ENCODE measurements around the gene SYNJ2. TPM values are rescaled to one million over a fixed set of nuclear protein-coding genes. Genes with fewer than 3 reads are reported as not detected.

Gene SYNJ2
- total RNA-seq, 1 experiment from 2014 or later = 24.5 TPM

DNA sequence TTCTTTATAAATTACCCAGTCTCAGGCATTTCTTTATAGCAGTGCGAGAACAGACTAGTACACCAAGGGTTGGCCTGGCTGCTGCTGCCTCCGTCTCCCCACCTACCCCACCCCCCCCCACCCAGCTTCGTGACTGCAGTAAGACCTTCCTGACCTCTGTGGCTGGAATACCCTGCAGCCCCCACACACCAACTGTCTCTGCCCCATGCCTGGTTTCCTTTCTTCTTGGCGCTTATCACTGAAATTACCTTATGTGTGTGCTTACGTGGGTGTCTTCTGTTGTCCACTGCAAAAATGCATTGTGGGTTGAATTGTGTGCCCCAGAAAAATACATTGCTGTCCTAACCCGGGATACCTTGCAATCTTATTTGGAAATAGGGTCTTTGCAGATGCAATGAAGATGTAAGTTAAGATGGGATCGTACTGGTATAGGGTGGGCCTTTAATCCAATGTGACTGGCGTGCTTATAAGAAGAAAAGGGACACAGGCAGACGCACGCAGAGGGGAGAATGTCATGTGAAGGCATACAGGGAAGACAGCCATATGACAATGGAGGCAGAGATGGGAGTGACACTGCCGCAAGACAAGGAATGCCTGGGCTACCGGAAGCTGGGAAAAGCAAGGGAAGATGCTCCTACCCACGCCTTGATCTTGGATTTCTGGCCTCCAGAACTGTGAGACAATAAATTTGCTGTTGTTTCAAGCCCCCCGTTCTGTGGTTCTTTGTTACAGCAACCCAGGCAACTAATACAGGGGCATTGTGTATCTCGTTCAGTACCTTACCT, 15.4 kb downstream of the SYNJ2 start:
- H3K79me2 ChIP-seq (ENCODE audit: insufficient read depth, low read length) = peaks cover 5% of the 10 kb centered on the region; the same call in 1 of the 2 replicates
- no peak overlapping the region for H3K27ac ChIP-seq (ENCODE audit: insufficient read length, low read depth, low read length)
- TF ChIP-seq, protein P1, sequence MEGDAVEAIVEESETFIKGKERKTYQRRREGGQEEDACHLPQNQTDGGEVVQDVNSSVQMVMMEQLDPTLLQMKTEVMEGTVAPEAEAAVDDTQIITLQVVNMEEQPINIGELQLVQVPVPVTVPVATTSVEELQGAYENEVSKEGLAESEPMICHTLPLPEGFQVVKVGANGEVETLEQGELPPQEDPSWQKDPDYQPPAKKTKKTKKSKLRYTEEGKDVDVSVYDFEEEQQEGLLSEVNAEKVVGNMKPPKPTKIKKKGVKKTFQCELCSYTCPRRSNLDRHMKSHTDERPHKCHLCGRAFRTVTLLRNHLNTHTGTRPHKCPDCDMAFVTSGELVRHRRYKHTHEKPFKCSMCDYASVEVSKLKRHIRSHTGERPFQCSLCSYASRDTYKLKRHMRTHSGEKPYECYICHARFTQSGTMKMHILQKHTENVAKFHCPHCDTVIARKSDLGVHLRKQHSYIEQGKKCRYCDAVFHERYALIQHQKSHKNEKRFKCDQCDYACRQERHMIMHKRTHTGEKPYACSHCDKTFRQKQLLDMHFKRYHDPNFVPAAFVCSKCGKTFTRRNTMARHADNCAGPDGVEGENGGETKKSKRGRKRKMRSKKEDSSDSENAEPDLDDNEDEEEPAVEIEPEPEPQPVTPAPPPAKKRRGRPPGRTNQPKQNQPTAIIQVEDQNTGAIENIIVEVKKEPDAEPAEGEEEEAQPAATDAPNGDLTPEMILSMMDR (conservative IDR thresholded peaks at IDR 0.05) = no peak
- H3K27me3 ChIP-seq (ENCODE audit: insufficient read depth, low read length) = no peaks in the 10 kb centered on the region
- H2BK5ac ChIP-seq (ENCODE audit: insufficient read length, low read length) = no peak overlapping the region
- H2BK12ac ChIP-seq (ENCODE audit: insufficient read length, low read depth, low read length) = no peak overlapping the region
- no peak overlapping the region for H3K4me2 ChIP-seq (ENCODE audit: insufficient read depth, insufficient read length, low read length)
- no peak overlapping the region for H3K18ac ChIP-seq (ENCODE audit: insufficient read length, low read depth, low read length)
- peaks cover 7% of the 10 kb centered on the region; the same call in 1 of the 2 replicates for H3K4me1 ChIP-seq (ENCODE audit: insufficient read depth, low read length)
- peaks cover 45 to 51% of the 10 kb centered on the region in 2 experiments for H3K4me1 Mint-ChIP-seq
- no peak overlapping the region for H2BK20ac ChIP-seq (ENCODE audit: low read depth, low read length, poor library complexity, severe bottlenecking)
- H3K9ac ChIP-seq (ENCODE audit: extremely low read depth, insufficient read length, low read length) = no peak overlapping the region
- H4K91ac ChIP-seq (ENCODE audit: insufficient read length, low read depth, low read length) = no peak overlapping the region
- no peak for DNase-seq
- H3K9me3 ChIP-seq (ENCODE audit: control insufficient read depth, low read depth, low read length) = no peaks in the 10 kb centered on the region
- no peak overlapping the region for H2AFZ ChIP-seq (ENCODE audit: low read length)
- no CpG with 5 or more reads among the region's 15 CpGs for WGBS (ENCODE audit: extremely low coverage, insufficient read length, low lambda C conversion rate)
- H4K20me1 ChIP-seq (ENCODE audit: control insufficient read depth, insufficient read depth, insufficient read length) = no peaks in the 10 kb centered on the region
- no peak overlapping the region for H3K4ac ChIP-seq (ENCODE audit: low read depth, low read length)
- no peaks in the 10 kb centered on the region for H3K79me1 ChIP-seq (ENCODE audit: insufficient read depth, low read depth, low read length, poor library complexity, severe bottlenecking)
- no peak overlapping the region for H3K56ac ChIP-seq (ENCODE audit: insufficient read length, low read depth, low read length)
- H3K14ac ChIP-seq (ENCODE audit: insufficient read depth, low read length) = no peak overlapping the region
- H3K36me3 Mint-ChIP-seq (ENCODE audit: insufficient read depth in 1 of 3, low read depth in 3 of 3) = peaks cover 7 to 14% (median 13%) of the 10 kb centered on the region in 3 experiments
- H3K4me3 Mint-ChIP-seq = peak overlapping the region in 1 of 2 experiments; percentile 25; a peak in 3 of 5 replicates
- no peak overlapping the region for H4K8ac ChIP-seq (replicated peaks; ENCODE audit: insufficient read length, low read depth, low read length)
- no peak overlapping the region for H4K5ac ChIP-seq (ENCODE audit: insufficient read length, low read depth, low read length)
- no peak overlapping the region for H3T11ph ChIP-seq (ENCODE audit: low read length)
- no peaks in the 10 kb centered on the region; the same call in 1 of the 2 replicates for H3K27me3 Mint-ChIP-seq (ENCODE audit: low read depth)
- no peak overlapping the region; a peak in 2 of 7 replicates for H3K27ac Mint-ChIP-seq
- peaks cover 0 to 4% of the 10 kb centered on the region in 2 experiments; a peak in 1 of 5 replicates for H3K9me3 Mint-ChIP-seq
- no peaks in the 10 kb centered on the region for H3K23me2 ChIP-seq (ENCODE audit: insufficient read length, low read depth, low read length, poor library complexity, severe bottlenecking)
- H3K23ac ChIP-seq (ENCODE audit: insufficient read length, low read depth, low read length) = no peak overlapping the region
- H2BK120ac ChIP-seq (ENCODE audit: low read depth, low read length, poor library complexity, severe bottlenecking) = no peak overlapping the region
- no peak overlapping the region for H2BK15ac ChIP-seq (ENCODE audit: low read depth, low read length)
- peak overlapping the region; percentile 79 for H2AK5ac ChIP-seq (ENCODE audit: insufficient read length, low read length)
